Measurements from ENCODE around the gene KIFAP3.

The KIFAP3 gene

GRCh38 chr1:169896013-169896412, 178.5 kb downstream of the KIFAP3 start:
- no peak overlapping the region for H3K27ac ChIP-seq
- no peak for TF ChIP-seq CTCF (conservative IDR thresholded peaks at IDR 0.05)

- H3K27ac ChIP-seq: peak overlapping the region; percentile 99
- no peak for TF ChIP-seq CTCF (conservative IDR thresholded peaks at IDR 0.05)
Measured at GRCh38 chr1:169894424-169895145, 179.9 kb downstream of the KIFAP3 start.

- TF ChIP-seq CTCF (conservative IDR thresholded peaks at IDR 0.05): no peak
- peak within 1 kb of the TSS; percentile 99 for H3K27ac ChIP-seq
Measured at GRCh38 chr1:169893645-169894423, 180.7 kb downstream of the KIFAP3 start, which contains the start of gene SCYL3. TSS of gene SCYL3 (minus strand) at chr1:169893896. CDS start at chr1:169888840, 5,056 bp downstream.

GRCh38 chr1:169892927-169893644, 181.4 kb downstream of the KIFAP3 start:
- peak overlapping the region; percentile 99 for H3K27ac ChIP-seq
- TF ChIP-seq CTCF (conservative IDR thresholded peaks at IDR 0.05): no peak

GRCh38 chr1:169892176-169892926, 182.1 kb downstream of the KIFAP3 start:
- TF ChIP-seq CTCF (conservative IDR thresholded peaks at IDR 0.05): no peak
- peak overlapping the region; percentile 99 for H3K27ac ChIP-seq

GRCh38 chr1:169891539-169891885, 183.0 kb downstream of the KIFAP3 start:
- H3K27ac ChIP-seq: peak overlapping the region; percentile 99
- TF ChIP-seq CTCF (conservative IDR thresholded peaks at IDR 0.05): no peak
